GM12878 (cell line): Measurements from ENCODE around the gene LTN1. TPM values are rescaled to one million over a fixed set of nuclear protein-coding genes. Genes with fewer than 3 reads are reported as not detected.

Experiments used
- ASH2L ChIP-seq: fragments of 300-600, 200-600 bp; sonication (generic); IDR thresholded peaks from 2 replicates; pipeline ENCODE4 v1.6.1; 2017; ENCODE audit warnings: low read depth, mild to moderate bottlenecking, borderline replicate concordance
- ATF3 ChIP-seq: IDR thresholded peaks from 2 replicates; pipeline ENCODE4 v1.6.1; 2011; ENCODE audit warnings: low read depth, mild to moderate bottlenecking, low read length, moderate library complexity, borderline replicate concordance; ENCODE audit errors: extremely low read depth
- BCL3 ChIP-seq: IDR thresholded peaks from 2 replicates; pipeline ENCODE4 v1.6.1; 2011; ENCODE audit warnings: borderline replicate concordance, low read depth, mild to moderate bottlenecking, moderate library complexity, low read length; ENCODE audit not compliant: insufficient read depth, poor library complexity, severe bottlenecking
- BHLHE40 ChIP-seq, 2 experiments: fragments of 450-650 bp in 1 of 2; IDR thresholded peaks; 2 replicates each; pipeline ENCODE4 v1.6.1; 2011 to 2017; ENCODE audit warnings: low read depth in 2 of 2, borderline replicate concordance in 1 of 2, improper control_type of control experiment in 1 of 2, low read length in 1 of 2, mild to moderate bottlenecking in 1 of 2
- CEBPZ ChIP-seq: fragments of 150-350 bp; IDR thresholded peaks from 2 replicates; pipeline ENCODE4 v1.6.1; 2016; ENCODE audit warnings: low read depth, low read length
- DPF2 ChIP-seq: fragments of 450-650 bp; IDR thresholded peaks from 2 replicates; pipeline ENCODE4 v1.6.1; 2017; ENCODE audit warnings: mild to moderate bottlenecking
- EP300 ChIP-seq, 2 experiments: fragments of 150-350 bp in 1 of 2; IDR thresholded peaks; 2 replicates each; pipeline ENCODE4 v1.6.1; 2011 to 2012; ENCODE audit warnings: low read depth in 2 of 2, low read length in 2 of 2, borderline replicate concordance in 1 of 2, improper control_type of control experiment in 1 of 2, inconsistent platforms in 1 of 2; ENCODE audit not compliant: control insufficient read depth in 1 of 2
- HDGF ChIP-seq: fragments of 450-650 bp; IDR thresholded peaks from 2 replicates; pipeline ENCODE4 v1.6.1; 2016; ENCODE audit warnings: antibody characterized with exemption
- IKZF1 ChIP-seq: fragments of 450-650 bp; conservative IDR thresholded peaks from 2 replicates; pipeline ENCODE4 v1.6.1; 2017; ENCODE audit warnings: antibody characterized with exemption, mild to moderate bottlenecking
- LARP7 ChIP-seq: fragments of 450-650 bp; IDR thresholded peaks from 2 replicates; pipeline ENCODE4 v1.6.1; 2017; ENCODE audit warnings: mild to moderate bottlenecking
- PAX5 ChIP-seq: IDR thresholded peaks from 2 replicates; pipeline ENCODE4 v1.6.1; 2011; ENCODE audit warnings: low read depth, low read length, borderline replicate concordance
- POLR2A ChIP-seq: IDR thresholded peaks from 2 replicates; pipeline ENCODE4 v1.6.1; 2011; ENCODE audit warnings: low read depth, mild to moderate bottlenecking, low read length
- POLR2AphosphoS2 ChIP-seq: IDR thresholded peaks from 2 replicates; pipeline ENCODE4 v1.6.1; 2011; ENCODE audit warnings: low read depth, mild to moderate bottlenecking, low read length, improper control_type of control experiment, moderate library complexity
- POU2F2 ChIP-seq: IDR thresholded peaks from 3 replicates; pipeline ENCODE4 v1.6.1; 2011; ENCODE audit warnings: low read depth, mild to moderate bottlenecking, low read length, borderline replicate concordance
- RAD51 ChIP-seq: fragments of 450-650 bp; IDR thresholded peaks from 2 replicates; pipeline ENCODE4 v1.6.1; 2016; ENCODE audit warnings: moderate library complexity, mild to moderate bottlenecking, inconsistent platforms
- SIN3A ChIP-seq: IDR thresholded peaks from 2 replicates; pipeline ENCODE4 v1.6.1; 2012; ENCODE audit warnings: low read depth, low read length, improper control_type of control experiment
- TAF1 ChIP-seq: IDR thresholded peaks from 2 replicates; pipeline ENCODE4 v1.6.1; 2011; ENCODE audit warnings: mild to moderate bottlenecking, low read depth, low read length, borderline replicate concordance
- USF1 ChIP-seq: IDR thresholded peaks from 2 replicates; pipeline ENCODE4 v1.6.1; 2011; ENCODE audit warnings: borderline replicate concordance, low read depth, mild to moderate bottlenecking, moderate library complexity, mixed read lengths, low read length; ENCODE audit not compliant: insufficient read depth; ENCODE audit errors: extremely low read length
- USF2 ChIP-seq: IDR thresholded peaks from 2 replicates; pipeline ENCODE4 v1.6.1; 2011; ENCODE audit warnings: low read depth, low read length, improper control_type of control experiment, borderline replicate concordance
- WRNIP1 ChIP-seq: IDR thresholded peaks from 2 replicates; pipeline ENCODE4 v1.6.1; 2011; ENCODE audit warnings: low read depth, low read length, improper control_type of control experiment, borderline replicate concordance
- ZBED1 ChIP-seq: IDR thresholded peaks from 2 replicates; pipeline ENCODE4 v1.6.1; 2016; ENCODE audit warnings: borderline replicate concordance
- ZNF24 ChIP-seq: fragments of 450-650 bp; IDR thresholded peaks from 2 replicates; pipeline ENCODE4 v1.6.1; 2017; ENCODE audit warnings: antibody characterized with exemption, mild to moderate bottlenecking
- polyA plus RNA-seq, 11 experiments: library from polyadenylated mRNA; depleted of rRNA in 4 of 11; unstranded in 6 of 11; stranded (reverse) in 5 of 11; fragments of >200 nt; fragmentation: Nextera tagmentation in 4 of 11; fragmentation: Illumina TruSeq in 1 of 11; extraction: Ambion mirVana in 4 of 11; extraction: Trizol in 1 of 11; gene quantifications; 1 replicate in 1 of 11; 2 replicates in 10 of 11; pipeline versions ENCODE4 v1.2.1 to v1.2.3, GENCODE V29; 2011 to 2016; ENCODE audit warnings: inconsistent platforms in 2 of 11, missing spikeins in 2 of 11, low read depth in 1 of 11
- total RNA-seq, 4 experiments: library from RNA; depleted of rRNA in 3 of 4; stranded (reverse); fragments of >200 nt in 3 of 4; fragmentation: Illumina TruSeq in 1 of 4; extraction: Trizol in 1 of 4; gene quantifications; 2 replicates each; pipeline versions ENCODE4 v1.2.1 to v1.2.3, GENCODE V29; 2013 to 2021

LTN1 gene
- total and polyA plus RNA-seq, 10 of the 15 experiments (the other 5 are each of a cell fraction or from before 2014, with no cell fraction given), result 3.5 to 17.3 (median 12.3) TPM

GRCh38 chr21:28884976-28885852 is 107.5 kb downstream of the LTN1 start (continued):
- no peak; a peak in 1 of 4 replicates for TF ChIP-seq EP300 (IDR thresholded peaks at IDR 0.05; ENCODE audit: borderline replicate concordance in 1 of 2, control insufficient read depth in 1 of 2, low read depth in 2 of 2, low read length in 2 of 2)
- peak; percentile 86 for TF ChIP-seq ATF3
- peak; percentile 91; the same call in 1 of the 2 replicates for TF ChIP-seq HDGF
- peak; percentile 55; the same call in 1 of the 2 replicates for TF ChIP-seq TAF1
- TF ChIP-seq POLR2A, result peak; percentile 93
- no peak for TF ChIP-seq BCL3
- no peak for TF ChIP-seq CEBPZ
- TF ChIP-seq USF2, result peak; percentile 72
- TF ChIP-seq WRNIP1, result no peak
- TF ChIP-seq LARP7, result 0 out of 2 replicates have a peak, but pooled peaks have one; percentile 31
- peak; percentile 50; the same call in 1 of the 2 replicates for TF ChIP-seq RAD51
- 0 out of 2 replicates have a peak, but pooled peaks have one; percentile 33 for TF ChIP-seq PAX5
- TF ChIP-seq USF1, result peak; percentile 87
- peak; percentile 48; the same call in 1 of the 3 replicates for TF ChIP-seq POU2F2
- TF ChIP-seq POLR2AphosphoS2, result peak; percentile 74
- peak; percentile 58; the same call in 1 of the 2 replicates for TF ChIP-seq SIN3A
- peak; percentile 39; the same call in 1 of the 2 replicates for TF ChIP-seq ASH2L
- peak; percentile 86 to 96; a peak in 3 of 4 replicates for TF ChIP-seq BHLHE40 (IDR thresholded peaks at IDR 0.05; ENCODE audit: borderline replicate concordance in 1 of 2, low read depth in 2 of 2, low read length in 1 of 2)
- no peak for TF ChIP-seq ZBED1
- peak; percentile 91 for TF ChIP-seq DPF2
- TF ChIP-seq IKZF1, result peak; percentile 100
- TF ChIP-seq ZNF24, result no peak; the same call in 1 of the 2 replicates
